ENCODE measurements around the gene ESRRG.

DNA sequence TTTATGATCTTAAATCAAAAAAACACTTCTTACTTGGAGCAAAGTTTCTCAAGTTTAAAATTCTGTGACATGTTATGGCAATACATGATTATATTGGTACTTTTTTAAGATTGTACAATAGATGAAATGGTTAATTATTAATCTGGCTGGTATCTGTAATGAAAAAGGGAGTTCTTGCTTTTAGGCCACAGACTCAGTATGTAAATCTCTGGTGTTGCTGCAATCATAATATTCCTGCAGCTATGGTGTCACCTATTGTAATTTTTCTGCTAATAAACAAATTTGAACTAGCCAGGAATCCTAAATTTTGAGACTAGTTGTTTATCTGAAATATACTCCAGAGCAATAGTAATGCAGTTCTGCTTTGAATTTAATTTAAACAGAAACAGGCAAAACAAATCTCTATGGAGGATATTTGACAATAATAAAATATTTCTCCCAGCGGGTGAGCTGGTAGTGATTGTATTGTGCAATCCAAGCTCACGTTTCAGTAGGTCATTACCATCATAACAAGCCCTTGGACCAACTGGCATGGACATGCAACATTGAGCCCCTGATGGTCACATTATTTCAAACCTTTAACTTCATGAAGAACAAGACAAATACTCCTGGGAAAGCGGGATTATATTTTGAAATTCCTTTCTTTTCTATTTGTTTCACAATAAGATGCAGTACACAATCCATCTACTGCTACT is 222.8 kb downstream of the ESRRG start:
- TF ChIP-seq CTCF (conservative IDR thresholded peaks at IDR 0.05 in 1 of 2, IDR thresholded peaks at IDR 0.05 in 1 of 2; ENCODE audit: low read depth in 1 of 2, low read length in 2 of 2) (no peak), EZH2 (IDR thresholded peaks at IDR 0.05; ENCODE audit: low read length, missing control alignments) (no peak)

Data from fibroblast of lung (primary cell).